Loucy (cell line): ENCODE data around the gene DLG2.

Experiments used
- EZH2phosphoT487 ChIP-seq: fragments of 200-600 bp; IDR thresholded peaks from 2 replicates; pipeline ENCODE4 v1.6.1; 2018; ENCODE audit warnings: antibody characterized with exemption, mild to moderate bottlenecking, moderate library complexity, borderline replicate concordance
- TF ChIP-seq, protein P1 (sequence below): fragments of 200-600 bp; sonication (generic); conservative IDR thresholded peaks from 2 replicates; pipeline ENCODE4 v1.5.1; 2014; ENCODE audit warnings: mild to moderate bottlenecking, antibody characterized with exemption, low read length

GRCh38 chr11:83768489-83768888 lies 1858.7 kb downstream of the DLG2 start:
- TF ChIP-seq, protein P1, sequence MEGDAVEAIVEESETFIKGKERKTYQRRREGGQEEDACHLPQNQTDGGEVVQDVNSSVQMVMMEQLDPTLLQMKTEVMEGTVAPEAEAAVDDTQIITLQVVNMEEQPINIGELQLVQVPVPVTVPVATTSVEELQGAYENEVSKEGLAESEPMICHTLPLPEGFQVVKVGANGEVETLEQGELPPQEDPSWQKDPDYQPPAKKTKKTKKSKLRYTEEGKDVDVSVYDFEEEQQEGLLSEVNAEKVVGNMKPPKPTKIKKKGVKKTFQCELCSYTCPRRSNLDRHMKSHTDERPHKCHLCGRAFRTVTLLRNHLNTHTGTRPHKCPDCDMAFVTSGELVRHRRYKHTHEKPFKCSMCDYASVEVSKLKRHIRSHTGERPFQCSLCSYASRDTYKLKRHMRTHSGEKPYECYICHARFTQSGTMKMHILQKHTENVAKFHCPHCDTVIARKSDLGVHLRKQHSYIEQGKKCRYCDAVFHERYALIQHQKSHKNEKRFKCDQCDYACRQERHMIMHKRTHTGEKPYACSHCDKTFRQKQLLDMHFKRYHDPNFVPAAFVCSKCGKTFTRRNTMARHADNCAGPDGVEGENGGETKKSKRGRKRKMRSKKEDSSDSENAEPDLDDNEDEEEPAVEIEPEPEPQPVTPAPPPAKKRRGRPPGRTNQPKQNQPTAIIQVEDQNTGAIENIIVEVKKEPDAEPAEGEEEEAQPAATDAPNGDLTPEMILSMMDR: no peak
- TF ChIP-seq EZH2phosphoT487: no peak
